GM12878 (cell line): ENCODE results near the gene MED13. TPM values are rescaled to one million over a fixed set of nuclear protein-coding genes. Genes with fewer than 3 reads are reported as not detected.

Experiments
- ATAC-seq: fragments of 200-7000 bp; cut with Tn5 transposase; 3 replicates; pipeline ENCODE4 v1.9.1; 2020; ENCODE audit warnings: mild to moderate bottlenecking, moderate library complexity
- BruUV-seq: library from RNA; stranded (reverse); fragments of 400-500 nt; replicated peaks from 2 replicates; lab custom pipeline; 2021; lab: Mats Ljungman, UMichigan
- CTCF ChIA-PET: fragments of 300-600 bp; sonication (Branson Sonifier 250); formaldehyde crosslinking; extraction: SDS; loops from one replicate; lab custom pipeline; 2021; ENCODE audit warnings: inconsistent platforms; lab: Yijun Ruan, JAX
- POLR2A ChIA-PET: fragments of 350-600 bp; formaldehyde crosslinking; extraction: SDS; loops from one replicate; lab custom pipeline; 2021; ENCODE audit warnings: inconsistent platforms; lab: Charles Lee
- RAD21 ChIA-PET: fragments of 300-600 bp; sonication (Branson Sonifier 250); formaldehyde crosslinking; loops from one replicate; lab custom pipeline; 2023; ENCODE audit warnings: antibody characterized with exemption; ENCODE audit not compliant: unreplicated experiment; lab: Charles Lee
- SMC1A ChIA-PET: fragments of 300-600 bp; sonication (Branson Sonifier 250); formaldehyde crosslinking; loops from one replicate; lab custom pipeline; 2023; ENCODE audit not compliant: unreplicated experiment, uncharacterized antibody; lab: Charles Lee
- DNase-seq: peaks from one replicate; pipeline ENCODE4 v3.0.0-alpha.2; 2011; ENCODE audit warnings: low read depth, low spot score
- FAIRE-seq: peaks from 3 replicates; lab custom pipeline; 2011; peaks lifted over from hg19 to GRCh38; lab: Jason Lieb, UNC
- H2AFZ ChIP-seq: 2 replicates; pipeline ENCODE4 v1.6.0; 2011; ENCODE audit warnings: low read depth, low read length, control low read depth; ENCODE audit not compliant: control insufficient read depth
- H3K27ac ChIP-seq: 2 replicates; pipeline ENCODE4 v1.5.1; 2011; ENCODE audit warnings: control low read depth; ENCODE audit not compliant: control insufficient read depth, insufficient read depth
- H3K27me3 ChIP-seq, 2 experiments: replicated peaks in 1 of 2; 2 replicates each; pipeline versions ENCODE4 v1.6.0 to v1.6.1; 2011; ENCODE audit warnings: low read length in 1 of 2; ENCODE audit not compliant: control insufficient read depth in 2 of 2, insufficient read depth in 2 of 2
- H3K36me3 ChIP-seq, 2 experiments: 2 replicates each; pipeline ENCODE4 v1.5.1; 2011; ENCODE audit warnings: low read length in 1 of 2; ENCODE audit not compliant: control insufficient read depth in 2 of 2, insufficient read depth in 2 of 2
- H3K4me1 ChIP-seq: 2 replicates; pipeline ENCODE4 v1.6.1; 2011; ENCODE audit warnings: mild to moderate bottlenecking, low read length, moderate library complexity, mixed read lengths; ENCODE audit not compliant: control insufficient read depth, insufficient read depth
- H3K4me2 ChIP-seq: 2 replicates; pipeline ENCODE4 v1.6.0; 2011; ENCODE audit warnings: control low read depth; ENCODE audit not compliant: control insufficient read depth, insufficient read depth
- H3K4me3 ChIP-seq: fragments of 200-600 bp; sonication (generic); 2 replicates; pipeline ENCODE4 v1.5.1; 2016
- H3K79me2 ChIP-seq: 2 replicates; pipeline ENCODE4 v1.6.0; 2011; ENCODE audit warnings: low read length; ENCODE audit not compliant: control insufficient read depth, insufficient read depth
- H3K9ac ChIP-seq: 2 replicates; pipeline ENCODE4 v1.8.0; 2011; ENCODE audit warnings: low read length, control low read depth, mixed read lengths; ENCODE audit not compliant: control insufficient read depth, insufficient read depth
- H3K9me3 ChIP-seq: replicated peaks from 3 replicates; pipeline ENCODE4 v1.5.1; 2011; ENCODE audit warnings: mild to moderate bottlenecking, low read length; ENCODE audit not compliant: control insufficient read depth, insufficient read depth
- H4K20me1 ChIP-seq: 2 replicates; pipeline ENCODE4 v1.6.0; 2011; ENCODE audit not compliant: control insufficient read depth, insufficient read depth
- CBX5 ChIP-seq: sonication (generic); IDR thresholded peaks from 2 replicates; pipeline ENCODE4 v1.6.1; 2016; ENCODE audit warnings: low read depth, moderate library complexity, mild to moderate bottlenecking, inconsistent platforms
- DPF2 ChIP-seq: fragments of 450-650 bp; IDR thresholded peaks from 2 replicates; pipeline ENCODE4 v1.6.1; 2017; ENCODE audit warnings: mild to moderate bottlenecking
- EP300 ChIP-seq, 2 experiments: fragments of 150-350 bp in 1 of 2; IDR thresholded peaks; 2 replicates each; pipeline ENCODE4 v1.6.1; 2011 to 2012; ENCODE audit warnings: low read depth in 2 of 2, low read length in 2 of 2, borderline replicate concordance in 1 of 2, improper control_type of control experiment in 1 of 2, inconsistent platforms in 1 of 2; ENCODE audit not compliant: control insufficient read depth in 1 of 2
- GABPA ChIP-seq: IDR thresholded peaks from 2 replicates; pipeline ENCODE4 v1.6.1; 2014; ENCODE audit warnings: antibody characterized with exemption, low read depth, mild to moderate bottlenecking, inconsistent platforms
- HDGF ChIP-seq: fragments of 450-650 bp; IDR thresholded peaks from 2 replicates; pipeline ENCODE4 v1.6.1; 2016; ENCODE audit warnings: antibody characterized with exemption
- IKZF2 ChIP-seq, 2 experiments: fragments of 450-650 bp; IDR thresholded peaks; 2 replicates each; pipeline ENCODE4 v1.6.1; 2017; ENCODE audit warnings: mild to moderate bottlenecking in 2 of 2, moderate library complexity in 2 of 2
- NBN ChIP-seq: fragments of 450-650 bp; IDR thresholded peaks from 2 replicates; pipeline ENCODE4 v1.6.1; 2016
- NR2C1 ChIP-seq: fragments of 450-650 bp; IDR thresholded peaks from 2 replicates; pipeline ENCODE4 v1.6.1; 2017; ENCODE audit warnings: antibody characterized with exemption, mild to moderate bottlenecking, moderate library complexity
- NRF1 ChIP-seq: conservative IDR thresholded peaks from 2 replicates; pipeline ENCODE4 v1.6.1; 2011; ENCODE audit warnings: mild to moderate bottlenecking, low read depth, low read length, improper control_type of control experiment
- RAD21 ChIP-seq: IDR thresholded peaks from 2 replicates; pipeline ENCODE4 v1.6.1; 2011; ENCODE audit warnings: mild to moderate bottlenecking, low read depth, low read length, moderate library complexity; ENCODE audit not compliant: insufficient read depth
- RAD51 ChIP-seq: fragments of 450-650 bp; IDR thresholded peaks from 2 replicates; pipeline ENCODE4 v1.6.1; 2016; ENCODE audit warnings: moderate library complexity, mild to moderate bottlenecking, inconsistent platforms
- RELA ChIP-seq: fragments of 450-650 bp; IDR thresholded peaks from 2 replicates; pipeline ENCODE4 v1.8.0; 2014; ENCODE audit warnings: borderline replicate concordance; ENCODE audit not compliant: partially characterized antibody
- RFX5 ChIP-seq: IDR thresholded peaks from 2 replicates; pipeline ENCODE4 v1.6.1; 2011; ENCODE audit warnings: low read depth, low read length, improper control_type of control experiment
- RUNX3 ChIP-seq: IDR thresholded peaks from 2 replicates; pipeline ENCODE4 v1.6.1; 2012; ENCODE audit warnings: low read length, inconsistent platforms
- SMAD5 ChIP-seq: IDR thresholded peaks from 2 replicates; pipeline ENCODE4 v1.6.1; 2016; ENCODE audit warnings: antibody characterized with exemption, low read depth
- SREBF1 ChIP-seq: IDR thresholded peaks from 2 replicates; pipeline ENCODE4 v1.6.1; 2012; ENCODE audit warnings: mild to moderate bottlenecking, low read length
- STAT3 ChIP-seq: IDR thresholded peaks from 2 replicates; pipeline ENCODE4 v1.6.1; 2011; ENCODE audit warnings: low read depth, low read length, improper control_type of control experiment
- WRNIP1 ChIP-seq: IDR thresholded peaks from 2 replicates; pipeline ENCODE4 v1.6.1; 2011; ENCODE audit warnings: low read depth, low read length, improper control_type of control experiment, borderline replicate concordance
- ZNF622 ChIP-seq: fragments of 450-650 bp; IDR thresholded peaks from 2 replicates; pipeline ENCODE4 v1.6.1; 2017; ENCODE audit warnings: mild to moderate bottlenecking, inconsistent platforms
- WGBS: methylation state at CpG from one replicate; pipeline ENCODE4 v1.1.6; 2016; ENCODE audit warnings: low lambda C conversion rate; ENCODE audit not compliant: insufficient replicate concordance, insufficient coverage; ENCODE audit errors: missing lambda C conversion rate; 5-methylcytosine and 5-hydroxymethylcytosine counted together
- in situ Hi-C: fragments of 300-500 bp; cut with MboI; formaldehyde crosslinking; loops from 9 replicates; pipeline ENCODE4 v1.14.3; 2018; ENCODE audit warnings: mixed read lengths
- intact Hi-C: fragments of 100-400 bp; cut with micrococcal nuclease; formaldehyde crosslinking; loops from one replicate; pipeline ENCODE4 v1.14.2; 2022; ENCODE audit not compliant: unreplicated experiment
- polyA plus RNA-seq, 11 experiments: library from polyadenylated mRNA; depleted of rRNA in 4 of 11; unstranded in 6 of 11; stranded (reverse) in 5 of 11; fragments of >200 nt; fragmentation: Nextera tagmentation in 4 of 11; fragmentation: Illumina TruSeq in 1 of 11; extraction: Ambion mirVana in 4 of 11; extraction: Trizol in 1 of 11; gene quantifications; 1 replicate in 1 of 11; 2 replicates in 10 of 11; pipeline versions ENCODE4 v1.2.1 to v1.2.3, GENCODE V29; 2011 to 2016; ENCODE audit warnings: inconsistent platforms in 2 of 11, missing spikeins in 2 of 11, low read depth in 1 of 11
- total RNA-seq, 4 experiments: library from RNA; depleted of rRNA in 3 of 4; stranded (reverse); fragments of >200 nt in 3 of 4; fragmentation: Illumina TruSeq in 1 of 4; extraction: Trizol in 1 of 4; gene quantifications; 2 replicates each; pipeline versions ENCODE4 v1.2.1 to v1.2.3, GENCODE V29; 2013 to 2021
- TF ChIP-seq, protein P1 (sequence below), 3 experiments: IDR thresholded peaks in 2 of 3; conservative IDR thresholded peaks in 1 of 3; 2 replicates each; pipeline ENCODE4 v1.5.1; 2011; ENCODE audit warnings: low read depth in 3 of 3, low read length in 3 of 3, mild to moderate bottlenecking in 3 of 3, control low read depth in 2 of 3, moderate library complexity in 2 of 3, inconsistent platforms in 1 of 3, mixed read lengths in 1 of 3; ENCODE audit not compliant: control insufficient read depth in 2 of 3, insufficient read depth in 1 of 3; ENCODE audit errors: extremely low read depth in 1 of 3
- TF ChIP-seq, protein P2 (sequence below): IDR thresholded peaks from 2 replicates; pipeline ENCODE4 v1.6.1; 2012; ENCODE audit warnings: low read length, inconsistent platforms

The MED13 gene
- total and polyA plus RNA-seq, 10 of the 15 experiments (the other 5 are each of a cell fraction or from before 2014, with no cell fraction given) = 4.6 to 49.7 (median 21.3) TPM

DNA sequence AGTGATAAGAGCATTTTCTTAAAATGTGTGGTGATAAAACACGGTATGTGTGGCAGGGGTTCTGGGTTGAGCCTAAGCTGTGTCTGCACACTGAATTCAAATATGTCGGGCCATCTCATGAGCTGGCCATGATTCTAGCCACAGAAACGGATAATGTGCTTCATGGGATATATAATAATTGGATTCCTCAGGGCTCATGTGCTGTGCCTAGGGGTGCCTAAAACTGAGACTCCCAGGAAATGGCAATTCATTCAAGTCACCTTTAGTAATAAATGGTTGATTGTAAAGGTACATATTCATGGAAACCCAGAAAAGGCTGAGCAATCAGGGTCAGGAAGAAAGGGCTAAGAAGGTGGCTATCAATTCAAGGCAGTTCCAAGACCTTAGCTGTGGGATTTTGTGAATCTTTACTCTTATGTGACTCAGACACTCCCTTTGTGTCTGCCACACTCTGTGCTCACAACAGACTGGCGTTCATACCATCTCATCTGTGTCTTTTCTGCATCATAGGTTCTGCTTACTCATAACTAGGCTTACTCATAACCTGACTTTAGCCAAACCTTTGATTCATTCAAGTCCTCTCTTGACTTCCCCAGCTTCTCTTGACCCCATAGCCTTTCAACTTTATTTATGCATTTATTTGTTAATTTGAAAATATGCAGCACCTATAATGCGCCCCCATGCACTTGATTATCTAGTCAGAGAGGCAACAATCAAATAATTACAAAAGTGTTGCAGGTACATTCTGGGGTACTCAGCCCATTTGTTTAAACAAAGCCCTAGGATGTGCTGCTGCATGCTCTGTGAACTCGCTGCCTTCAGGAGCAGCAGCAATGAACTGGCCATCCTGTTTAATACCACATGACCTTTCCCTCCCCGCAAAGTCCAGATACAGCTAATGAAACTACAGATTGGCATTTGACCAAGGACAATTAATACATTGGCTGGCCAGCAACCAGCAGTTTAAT, 28.4 kb upstream of the MED13 start:
- in situ Hi-C loops = no loop called here
- DNase-seq = peak; percentile 90
- Histone ChIP-seq H3K9me3 (no peaks in the 10 kb centered on the region; the same call in 2 of the 3 replicates), H3K79me2 (no peaks in the 10 kb centered on the region), H3K27me3 (no peaks in the 10 kb centered on the region), H3K9ac (no peak overlapping the region; the same call in 1 of the 2 replicates), H3K4me3 (peak overlapping the region; percentile 56; the same call in 1 of the 2 replicates), H3K4me1 (peaks cover 37% of the 10 kb centered on the region), H2AFZ (peak overlapping the region; percentile 28; the same call in 1 of the 2 replicates), H3K36me3 (no peaks in the 10 kb centered on the region), H3K27ac (peak overlapping the region; percentile 74), H4K20me1 (no peaks in the 10 kb centered on the region), H3K4me2 (peak overlapping the region; percentile 87)
- ChIA-PET POLR2A (interaction anchor here (0.6 to 0.9 kb wide), 4 partner anchors 10 to 87 kb away, joined by 3 to 4 read pairs (median 4); no protein-coding TSS in a partner anchor), RAD21 (interaction anchor here (0.7 to 12.4 kb wide), 8 partner anchors 12 to 231 kb away, joined by 3 to 134 read pairs (median 3); no protein-coding TSS in a partner anchor), CTCF (interaction anchor here (1.1 to 12.3 kb wide), 7 partner anchors 11 to 31 kb away, joined by 3 to 183 read pairs (median 4); no protein-coding TSS in a partner anchor), SMC1A (interaction anchor here (0.7 to 12.8 kb wide), 14 partner anchors 8 to 105 kb away, joined by 3 to 139 read pairs (median 4); no protein-coding TSS in a partner anchor)
- peak; percentile 35 for FAIRE-seq
- WGBS = 6% methylated on average over 7 of the region's 7 CpGs
- BruUV-seq = no TSS peak
- ATAC-seq = peak; percentile 96
- intact Hi-C loops = no loop called here
- TF ChIP-seq DPF2 = peak; percentile 97
- TF ChIP-seq CBX5 = no peak
- peak; percentile 63; the same call in 1 of the 2 replicates for TF ChIP-seq STAT3
- TF ChIP-seq RFX5 = no peak
- TF ChIP-seq EP300 (IDR thresholded peaks at IDR 0.05; ENCODE audit: borderline replicate concordance in 1 of 2, control insufficient read depth in 1 of 2, low read depth in 2 of 2, low read length in 2 of 2) = peak; percentile 65 to 94; a peak in 3 of 4 replicates
- TF ChIP-seq SREBF1 = peak; percentile 39; the same call in 1 of the 2 replicates
- no peak; the same call in 1 of the 2 replicates for TF ChIP-seq HDGF
- no peak for TF ChIP-seq NRF1
- TF ChIP-seq RELA = peak; percentile 65
- TF ChIP-seq, protein P1, sequence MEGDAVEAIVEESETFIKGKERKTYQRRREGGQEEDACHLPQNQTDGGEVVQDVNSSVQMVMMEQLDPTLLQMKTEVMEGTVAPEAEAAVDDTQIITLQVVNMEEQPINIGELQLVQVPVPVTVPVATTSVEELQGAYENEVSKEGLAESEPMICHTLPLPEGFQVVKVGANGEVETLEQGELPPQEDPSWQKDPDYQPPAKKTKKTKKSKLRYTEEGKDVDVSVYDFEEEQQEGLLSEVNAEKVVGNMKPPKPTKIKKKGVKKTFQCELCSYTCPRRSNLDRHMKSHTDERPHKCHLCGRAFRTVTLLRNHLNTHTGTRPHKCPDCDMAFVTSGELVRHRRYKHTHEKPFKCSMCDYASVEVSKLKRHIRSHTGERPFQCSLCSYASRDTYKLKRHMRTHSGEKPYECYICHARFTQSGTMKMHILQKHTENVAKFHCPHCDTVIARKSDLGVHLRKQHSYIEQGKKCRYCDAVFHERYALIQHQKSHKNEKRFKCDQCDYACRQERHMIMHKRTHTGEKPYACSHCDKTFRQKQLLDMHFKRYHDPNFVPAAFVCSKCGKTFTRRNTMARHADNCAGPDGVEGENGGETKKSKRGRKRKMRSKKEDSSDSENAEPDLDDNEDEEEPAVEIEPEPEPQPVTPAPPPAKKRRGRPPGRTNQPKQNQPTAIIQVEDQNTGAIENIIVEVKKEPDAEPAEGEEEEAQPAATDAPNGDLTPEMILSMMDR (IDR thresholded peaks at IDR 0.05 in 2 of 3, conservative IDR thresholded peaks at IDR 0.05 in 1 of 3; ENCODE audit: control insufficient read depth in 2 of 3, extremely low read depth in 1 of 3, insufficient read depth in 1 of 3, low read depth in 3 of 3, low read length in 3 of 3) = no peak
- TF ChIP-seq NBN = peak; percentile 71
- TF ChIP-seq SMAD5 = no peak
- no peak for TF ChIP-seq WRNIP1
- TF ChIP-seq ZNF622 = no peak
- TF ChIP-seq NR2C1 = peak; percentile 53
- TF ChIP-seq RAD51 = peak; percentile 28; the same call in 1 of the 2 replicates
- TF ChIP-seq, protein P2, sequence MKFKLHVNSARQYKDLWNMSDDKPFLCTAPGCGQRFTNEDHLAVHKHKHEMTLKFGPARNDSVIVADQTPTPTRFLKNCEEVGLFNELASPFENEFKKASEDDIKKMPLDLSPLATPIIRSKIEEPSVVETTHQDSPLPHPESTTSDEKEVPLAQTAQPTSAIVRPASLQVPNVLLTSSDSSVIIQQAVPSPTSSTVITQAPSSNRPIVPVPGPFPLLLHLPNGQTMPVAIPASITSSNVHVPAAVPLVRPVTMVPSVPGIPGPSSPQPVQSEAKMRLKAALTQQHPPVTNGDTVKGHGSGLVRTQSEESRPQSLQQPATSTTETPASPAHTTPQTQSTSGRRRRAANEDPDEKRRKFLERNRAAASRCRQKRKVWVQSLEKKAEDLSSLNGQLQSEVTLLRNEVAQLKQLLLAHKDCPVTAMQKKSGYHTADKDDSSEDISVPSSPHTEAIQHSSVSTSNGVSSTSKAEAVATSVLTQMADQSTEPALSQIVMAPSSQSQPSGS = peak; percentile 80
- TF ChIP-seq RAD21 = no peak
- peak; percentile 81 for TF ChIP-seq RUNX3
- TF ChIP-seq IKZF2 (IDR thresholded peaks at IDR 0.05) = peak; percentile 62 to 83; a peak in 3 of 4 replicates
- TF ChIP-seq GABPA = peak; percentile 68
